Right renal pelvis (tissue), 4 donors: ENCODE results near the gene CPA2. TPM values are rescaled to one million over a fixed set of nuclear protein-coding genes. Genes with fewer than 3 reads are reported as not detected.
"Not testable (repeated sequence)": the region's sequence is repeated elsewhere in the genome, so short reads cannot be mapped to it uniquely, and the experiment has no call there.

Experiments used
- DNase-seq, 4 donors: peaks; one replicate each; pipeline ENCODE4 v3.0.0-alpha.2; 2013; ENCODE audit warnings: low read depth in 4 of 4, low spot score in 3 of 4, missing footprints in 1 of 4
- polyA plus RNA-seq, 4 donors: library from polyadenylated mRNA; unstranded; fragments of 120-200 nt; gene quantifications; one replicate each; pipeline ENCODE4 v1.2.1, GENCODE V29; 2013; ENCODE audit not compliant: insufficient read length in 4 of 4

CPA2 gene
- polyA plus RNA-seq, 4 donors = 0.34 to 0.49 (median 0.37) TPM

DNA sequence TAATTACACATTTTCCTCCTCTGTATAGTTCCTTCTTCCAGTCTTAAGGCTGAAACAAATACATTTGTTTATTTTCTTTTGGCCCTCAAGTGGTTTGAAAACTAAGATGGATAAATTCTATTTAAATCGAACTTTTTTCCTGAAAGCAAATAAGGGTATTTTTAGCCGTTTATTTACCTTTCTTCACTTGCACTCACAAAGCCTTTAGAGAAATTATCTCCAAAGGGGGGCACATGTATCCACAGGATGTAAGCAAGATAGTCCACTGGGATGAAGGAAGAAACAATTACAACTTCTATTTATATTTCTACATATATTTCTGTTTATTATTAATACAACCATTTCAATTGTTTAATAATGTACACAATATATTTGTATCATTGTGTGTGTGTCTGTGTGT is 36.5 kb downstream of the CPA2 start:
- DNase-seq = no peak

DNA sequence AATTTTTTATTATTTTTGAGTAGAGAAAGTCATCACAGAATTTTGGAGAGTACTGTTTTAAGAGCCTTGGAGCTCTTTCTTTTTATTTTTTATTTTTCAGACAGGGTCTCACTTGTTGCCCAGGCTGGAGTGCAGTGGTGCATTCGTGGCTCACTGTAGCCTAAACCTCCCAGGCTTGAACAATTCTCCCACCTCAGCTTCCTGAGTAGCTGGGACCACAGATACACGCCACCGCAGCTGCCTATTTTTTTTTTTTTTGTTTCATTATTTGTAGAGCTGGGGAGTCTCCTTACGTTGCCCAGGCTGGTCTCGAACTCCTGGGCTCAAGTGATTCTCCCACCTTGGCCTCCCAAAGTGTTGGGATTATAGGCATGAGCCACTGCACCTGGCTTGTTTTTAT is 36.9 kb downstream of the CPA2 start:
- DNase-seq = no peak

DNA sequence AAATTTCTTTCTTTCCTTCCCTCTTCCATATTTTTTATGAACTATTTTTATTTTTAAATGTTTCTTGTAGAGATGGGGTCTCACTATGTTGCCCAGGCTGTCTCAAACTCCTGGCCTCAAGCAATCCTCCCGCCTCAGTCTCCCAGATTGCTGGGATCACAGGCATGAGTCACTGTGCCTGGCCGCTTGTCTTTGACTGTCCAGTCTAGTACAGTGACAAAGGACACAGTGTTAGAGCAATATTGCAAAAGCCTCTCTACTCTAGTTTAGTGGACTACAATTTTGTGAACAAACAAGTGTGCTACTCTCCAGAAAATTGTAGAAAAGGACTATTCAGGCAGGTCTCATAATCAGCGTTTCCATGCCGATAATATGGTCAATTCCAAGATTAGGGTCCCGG is 37.3 kb downstream of the CPA2 start:
- no peak for DNase-seq

DNA sequence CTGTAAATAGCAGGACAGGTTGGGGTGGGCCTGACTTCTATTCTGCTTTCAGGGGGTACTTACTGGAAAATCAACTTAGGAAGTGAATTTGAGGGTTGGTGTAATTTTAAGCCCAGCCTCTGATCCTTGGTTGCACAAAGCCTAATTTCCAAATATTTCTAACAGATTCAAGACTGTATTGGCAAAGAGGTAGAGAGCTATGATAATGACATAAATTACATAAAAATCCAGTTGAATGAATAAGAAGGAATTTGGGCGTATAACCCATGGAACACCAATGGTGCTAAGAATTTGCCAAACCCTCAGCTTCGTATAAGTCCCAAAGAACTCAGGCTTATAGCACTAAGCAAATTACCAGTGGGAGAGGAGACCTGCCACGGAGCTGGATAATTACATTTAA is 38.2 kb downstream of the CPA2 start:
- no peak for DNase-seq

DNA sequence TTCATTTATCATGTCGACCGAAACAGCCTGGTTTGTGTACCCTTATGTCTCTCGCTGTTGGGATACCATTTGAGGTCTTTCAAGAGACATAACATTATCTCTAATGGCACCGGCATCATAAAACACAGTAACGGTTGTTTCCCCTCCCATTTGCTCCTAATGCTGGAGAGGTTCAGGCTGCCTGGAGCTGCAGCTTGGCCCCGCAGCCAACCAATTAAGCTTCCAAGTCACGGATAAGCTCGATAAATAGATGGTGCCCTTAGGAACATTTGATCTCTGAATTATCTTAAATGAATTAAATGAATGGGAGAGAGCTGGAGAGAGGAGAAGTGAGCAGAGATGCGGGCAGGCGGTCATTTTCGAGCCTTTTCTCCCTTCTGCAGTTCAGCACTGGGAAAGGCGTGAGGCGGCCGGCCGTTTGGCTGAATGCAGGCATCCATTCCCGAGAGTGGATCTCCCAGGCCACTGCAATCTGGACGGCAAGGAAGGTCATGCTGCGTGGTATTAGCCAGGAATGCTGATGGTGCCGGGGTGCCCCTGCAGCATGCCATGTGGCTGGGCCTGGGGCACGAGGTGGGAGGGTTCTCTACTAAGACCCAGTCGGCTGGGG is 38.9 kb downstream of the CPA2 start:
- no peak for DNase-seq

DNA sequence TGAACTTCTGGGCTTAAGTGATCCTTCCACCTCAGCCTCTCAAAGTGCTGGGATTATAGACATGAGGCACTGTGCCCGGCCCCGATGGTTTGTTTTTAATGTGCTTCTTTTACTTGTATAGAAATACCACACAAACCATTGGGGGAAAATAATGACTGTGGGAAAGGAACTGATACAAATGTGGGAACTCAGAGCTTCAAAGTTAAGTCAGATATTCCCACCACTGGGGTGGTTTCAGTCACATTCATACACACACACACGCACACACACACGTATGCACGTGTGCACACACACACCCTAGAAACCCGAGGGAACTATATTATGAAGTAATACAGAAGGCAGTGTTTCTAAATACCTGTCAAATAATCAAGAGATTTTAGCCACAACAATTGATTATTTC is 43.3 kb downstream of the CPA2 start:
- no peak for DNase-seq

DNA sequence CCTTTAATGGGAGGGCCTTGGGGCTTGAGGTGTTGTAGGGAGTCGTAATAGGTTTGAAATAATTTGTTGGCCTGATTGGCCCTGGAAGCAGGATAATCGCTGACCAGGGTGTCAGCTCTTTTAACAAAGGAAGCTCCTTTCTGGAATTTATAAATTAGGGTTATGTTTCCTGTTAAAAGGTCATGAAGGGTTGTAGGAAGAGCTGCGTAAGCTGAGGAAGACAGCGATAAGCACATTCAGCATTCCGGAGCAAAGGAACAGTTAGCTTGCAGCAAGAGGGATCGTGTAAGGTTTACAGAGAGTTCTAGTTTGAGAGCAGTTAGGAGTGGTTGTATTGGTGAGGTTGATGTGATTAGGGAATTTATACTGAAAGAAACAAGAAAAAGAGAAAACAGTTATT is 47.6 kb downstream of the CPA2 start:
- no peak for DNase-seq

DNA sequence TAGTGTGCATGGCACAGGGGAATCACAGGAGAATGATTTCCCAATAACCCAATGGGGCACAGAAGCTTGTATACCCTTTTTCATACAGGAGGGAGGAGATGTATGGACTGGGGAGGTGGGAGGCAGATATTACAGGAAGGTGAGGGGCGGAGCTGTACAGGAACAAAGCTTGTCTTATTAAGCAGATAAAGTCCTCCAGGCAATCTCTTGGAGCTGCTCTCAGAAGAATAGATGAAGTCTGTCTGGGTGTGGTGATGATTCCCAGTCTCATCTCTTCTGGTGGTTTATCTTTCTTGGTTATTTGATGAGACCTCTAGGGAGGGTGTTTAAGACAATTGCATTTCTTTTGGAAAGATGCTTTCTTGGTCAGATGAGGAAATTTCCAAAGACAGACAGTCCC is 52.9 kb downstream of the CPA2 start:
- DNase-seq = no peak

DNA sequence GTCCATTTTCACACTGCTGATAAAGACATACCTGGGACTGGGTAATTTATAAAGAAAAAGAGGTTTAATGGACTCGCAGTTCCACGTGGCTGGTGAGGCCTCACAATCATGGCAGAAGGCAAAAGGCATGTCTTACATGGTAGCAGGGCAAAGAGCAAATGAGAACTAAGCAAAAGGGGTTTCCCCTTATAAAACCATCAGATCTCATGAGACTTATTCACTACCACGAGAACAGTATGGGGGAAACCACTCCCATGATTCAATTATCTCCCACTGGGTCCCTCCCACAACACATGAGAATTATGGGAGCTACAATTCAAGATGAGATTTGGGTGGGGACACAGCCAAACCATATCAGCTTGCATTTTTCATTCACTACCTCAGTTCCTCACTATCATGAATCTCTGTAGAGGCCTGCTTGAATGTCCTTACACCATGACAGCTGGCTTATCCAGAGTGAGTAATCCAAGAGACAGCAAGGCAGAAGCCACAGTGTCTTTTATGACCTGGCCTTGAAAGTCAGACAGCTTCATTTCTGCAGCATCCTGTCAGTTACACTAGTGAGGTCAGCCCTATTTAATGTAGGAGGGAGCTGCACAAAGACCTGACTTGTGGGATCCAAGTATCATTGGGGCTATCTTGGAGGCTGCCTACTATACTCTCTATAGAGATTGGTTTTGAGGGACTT is 55.0 kb downstream of the CPA2 start:
- not testable (repeated sequence) for DNase-seq

DNA sequence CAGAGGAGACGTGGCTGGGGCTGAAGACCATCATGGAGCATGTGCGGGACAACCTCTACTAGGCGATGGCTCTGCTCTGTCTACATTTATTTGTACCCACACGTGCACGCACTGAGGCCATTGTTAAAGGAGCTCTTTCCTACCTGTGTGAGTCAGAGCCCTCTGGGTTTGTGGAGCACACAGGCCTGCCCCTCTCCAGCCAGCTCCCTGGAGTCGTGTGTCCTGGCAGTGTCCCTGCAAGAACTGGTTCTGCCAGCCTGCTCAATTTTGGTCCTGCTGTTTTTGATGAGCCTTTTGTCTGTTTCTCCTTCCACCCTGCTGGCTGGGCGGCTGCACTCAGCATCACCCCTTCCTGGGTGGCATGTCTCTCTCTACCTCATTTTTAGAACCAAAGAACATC is 56.0 kb downstream of the CPA2 start:
- no peak for DNase-seq

DNA sequence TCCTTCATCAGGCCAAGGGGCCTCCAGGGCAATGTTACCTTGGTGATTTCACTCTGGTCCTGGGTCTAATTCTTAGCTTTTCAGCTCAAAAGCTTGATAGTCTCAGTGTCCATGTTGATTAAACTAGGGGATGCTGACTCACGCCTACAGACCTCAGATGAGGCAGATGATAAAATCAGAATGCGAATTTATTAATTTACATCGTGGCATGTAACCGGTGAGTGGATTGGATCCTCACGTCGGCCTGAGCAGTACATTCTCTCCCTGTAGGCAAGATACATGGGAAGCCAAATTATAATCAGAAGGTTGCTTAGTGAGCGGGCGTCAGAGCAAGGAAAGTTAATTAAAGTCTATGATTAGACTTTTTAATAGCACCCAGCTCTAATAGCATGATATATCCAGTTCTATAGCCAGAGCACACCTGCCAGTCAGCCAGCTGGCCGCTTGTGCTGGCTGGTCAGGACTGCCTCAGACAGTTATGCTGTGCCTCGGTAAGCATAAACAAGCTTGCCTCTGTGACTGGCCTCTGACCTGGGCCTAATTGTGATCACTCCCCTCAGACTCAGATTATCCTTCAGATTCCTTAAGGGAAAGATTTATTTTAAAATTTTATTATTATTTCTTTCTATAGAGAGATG is 57.8 kb downstream of the CPA2 start:
- no peak for DNase-seq

DNA sequence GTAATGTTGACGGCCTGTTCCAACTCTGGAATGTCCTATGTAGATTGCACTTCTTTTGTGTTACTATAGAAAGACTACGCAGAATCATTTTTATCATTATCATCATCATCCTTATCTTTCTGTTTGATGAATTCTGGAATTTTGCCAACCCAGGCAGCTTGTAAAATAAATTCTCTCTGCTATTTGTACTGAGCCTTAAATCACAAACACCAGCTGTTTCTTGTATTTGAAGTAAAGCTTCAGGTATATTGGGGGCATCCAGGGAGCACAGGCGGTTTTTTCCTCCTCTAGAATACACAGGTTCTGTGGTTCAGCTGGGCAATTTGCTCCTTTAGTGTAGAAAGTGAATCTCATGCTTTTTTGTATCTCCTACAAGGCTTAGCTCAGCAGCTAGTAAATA is 63.0 kb downstream of the CPA2 start:
- no peak for DNase-seq

DNA sequence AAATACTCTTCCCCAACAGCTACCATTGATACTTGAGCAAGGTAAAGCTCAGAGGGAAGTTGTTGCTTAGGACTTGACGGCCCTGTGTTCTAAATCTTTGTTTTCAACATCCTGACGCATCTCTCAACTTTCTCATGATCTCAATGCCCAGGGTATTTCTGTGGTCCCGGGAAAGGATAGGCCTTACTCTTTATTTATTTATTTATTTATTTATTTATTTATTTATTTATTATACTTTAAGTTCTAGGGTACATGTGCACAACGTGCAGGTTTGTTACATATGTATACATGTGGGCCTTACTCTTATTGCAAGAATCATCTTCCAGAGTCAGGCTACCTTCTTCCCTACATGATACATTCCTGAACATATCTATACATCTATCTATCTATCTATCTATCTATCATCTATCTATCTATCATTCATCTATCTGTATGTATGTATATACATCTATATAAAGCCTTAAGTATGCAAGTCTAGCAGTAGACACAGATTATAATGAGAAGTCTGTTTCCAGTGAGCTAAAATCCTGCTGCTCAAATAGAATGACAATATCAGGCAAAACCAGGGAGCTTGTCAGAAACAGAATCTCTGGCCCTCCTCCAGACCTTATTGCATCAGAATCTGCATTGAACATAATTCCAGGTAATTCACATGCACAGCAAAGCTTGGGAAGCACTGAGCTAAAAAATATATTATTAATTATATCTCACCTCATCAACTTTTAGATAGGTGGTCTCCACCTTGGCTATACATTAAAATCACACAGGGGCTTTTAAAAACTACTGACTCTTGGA is 65.8 kb downstream of the CPA2 start:
- DNase-seq = no peak

DNA sequence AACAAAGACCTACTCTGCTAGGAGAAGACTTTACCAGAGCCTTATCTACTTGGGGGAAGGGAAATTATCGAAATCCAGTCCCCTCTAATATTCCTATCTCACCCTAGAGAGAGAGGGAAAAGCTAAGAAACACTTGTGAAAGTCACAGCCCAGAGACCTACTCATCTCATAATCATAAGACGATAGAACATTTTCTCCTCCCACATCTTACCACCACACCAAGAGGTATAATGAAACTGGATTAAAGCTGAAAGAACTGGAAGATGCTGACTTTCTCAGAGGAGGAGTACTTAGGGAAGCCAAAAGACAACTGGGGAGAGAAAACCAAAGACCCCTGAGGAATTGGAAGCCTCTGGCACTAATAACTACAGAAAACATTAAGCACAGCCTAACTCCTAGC is 67.2 kb downstream of the CPA2 start:
- DNase-seq = no peak

DNA sequence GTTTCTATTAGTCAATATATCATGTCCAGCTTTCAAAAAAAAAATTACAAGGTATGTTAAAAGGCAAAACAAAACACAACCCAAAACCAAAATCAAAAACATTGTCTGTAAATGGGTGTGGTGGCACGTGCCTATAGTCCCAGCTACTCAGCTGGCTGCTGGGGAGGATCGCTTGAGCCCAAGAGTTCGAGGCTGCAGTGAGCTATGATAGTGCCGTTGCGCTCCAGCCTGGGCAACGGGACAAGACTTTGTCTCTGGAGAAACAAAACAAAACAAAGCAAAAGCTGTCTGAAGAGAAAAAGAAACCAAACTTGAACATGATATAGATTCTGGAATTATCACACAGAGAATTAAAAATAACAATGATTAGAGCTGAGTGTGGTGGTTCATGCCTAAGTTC is 67.6 kb downstream of the CPA2 start:
- DNase-seq = no peak

DNA sequence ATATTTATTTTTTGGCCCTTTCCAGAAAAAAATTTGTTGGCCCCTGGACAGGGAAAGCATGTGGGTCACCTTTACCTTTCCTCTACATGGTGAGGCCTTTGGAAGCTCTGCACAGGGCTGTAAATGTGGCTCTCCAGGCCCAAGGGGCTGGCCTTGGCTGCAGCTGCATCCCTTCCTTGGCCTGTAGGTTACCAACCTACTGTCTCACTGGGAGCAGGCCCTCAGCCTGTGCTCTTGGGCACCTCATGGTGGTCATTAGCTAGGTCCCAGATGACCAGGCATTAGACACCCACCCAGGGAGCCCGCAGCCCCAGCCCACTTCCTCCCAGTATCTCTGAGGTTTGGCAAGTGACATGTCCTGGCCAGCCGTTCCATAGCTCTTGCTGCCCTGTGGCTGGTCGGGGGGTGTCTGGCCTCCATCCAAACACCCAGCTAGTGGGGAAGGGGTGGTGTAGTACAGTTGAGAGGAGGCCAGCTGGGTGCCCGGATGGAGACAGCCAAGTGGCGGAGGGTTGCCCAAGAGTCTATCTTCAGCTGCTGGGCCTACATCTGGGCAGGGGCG is 70.8 kb downstream of the CPA2 start:
- no peak for DNase-seq

DNA sequence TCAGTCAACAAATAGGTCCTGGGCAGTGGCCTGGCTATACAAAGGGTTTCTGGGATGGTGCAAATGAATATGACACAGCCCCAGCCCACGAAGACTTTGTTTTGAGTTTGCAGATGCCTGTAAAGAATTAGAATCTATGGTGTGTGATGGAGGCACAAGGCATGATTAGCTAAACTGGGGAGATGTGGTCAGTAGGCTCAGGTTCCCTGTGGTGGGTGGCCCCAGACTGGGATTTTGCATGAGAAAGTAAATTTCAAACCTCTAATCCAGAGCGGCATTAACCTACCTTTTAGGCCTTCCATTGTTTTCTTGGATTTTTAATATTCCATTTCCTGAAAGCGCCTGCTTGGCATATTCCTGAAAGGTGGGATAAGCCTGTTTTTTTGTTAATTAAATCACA is 71.6 kb downstream of the CPA2 start:
- DNase-seq = no peak
